HG03159 (cell line): ENCODE results near the gene TP53BP2.
"Not testable (repeated sequence)": the region's sequence is repeated elsewhere in the genome, so short reads cannot be mapped to it uniquely, and the experiment has no call there.

Experiments
- ATAC-seq: cut with Tn5 transposase; IDR thresholded peaks from one replicate; pipeline ENCODE4 v1.9.1; 2021; ENCODE audit warnings: mild to moderate bottlenecking, moderate library complexity; ENCODE audit not compliant: unreplicated experiment

TP53BP2 gene

GRCh38 chr1:223853275-223853674 is 7.5 kb upstream of the TP53BP2 start:
- ATAC-seq: no peak

- ATAC-seq: no peak
Measured at GRCh38 chr1:223852337-223852736, 6.6 kb upstream of the TP53BP2 start.

GRCh38 chr1:223849352-223850254 is 3.9 kb upstream of the TP53BP2 start:
- ATAC-seq: no peak

- no peak for ATAC-seq
Measured at GRCh38 chr1:223848536-223848935, 2.8 kb upstream of the TP53BP2 start.

GRCh38 chr1:223847781-223848345 is 2.1 kb upstream of the TP53BP2 start:
- ATAC-seq: no peak

- peak; percentile 32 for ATAC-seq
Measured at GRCh38 chr1:223845037-223845809, 524 bp downstream of the TP53BP2 start.

- no peak for ATAC-seq
Measured at GRCh38 chr1:223844787-223845036, 1.0 kb downstream of the TP53BP2 start.

- no peak for ATAC-seq
Measured at GRCh38 chr1:223843934-223844786, 1.6 kb downstream of the TP53BP2 start.

GRCh38 chr1:223842784-223843183 is 3.0 kb downstream of the TP53BP2 start:
- no peak for ATAC-seq

- ATAC-seq: not testable (repeated sequence)
Measured at GRCh38 chr1:223841977-223842623, 3.6 kb downstream of the TP53BP2 start.

- no peak for ATAC-seq
Measured at GRCh38 chr1:223840254-223840653, 5.5 kb downstream of the TP53BP2 start.

GRCh38 chr1:223838125-223838854 is 7.5 kb downstream of the TP53BP2 start:
- ATAC-seq: no peak

GRCh38 chr1:223837687-223838086 is 8.1 kb downstream of the TP53BP2 start:
- ATAC-seq: no peak

- ATAC-seq: no peak
Measured at GRCh38 chr1:223837206-223837605, 8.5 kb downstream of the TP53BP2 start.

GRCh38 chr1:223836586-223836985 is 9.2 kb downstream of the TP53BP2 start:
- no peak for ATAC-seq

GRCh38 chr1:223835754-223836153 is 10.0 kb downstream of the TP53BP2 start:
- ATAC-seq: no peak

GRCh38 chr1:223834660-223835263 is 11.0 kb downstream of the TP53BP2 start:
- no peak for ATAC-seq

GRCh38 chr1:223833948-223834347 is 11.8 kb downstream of the TP53BP2 start:
- no peak for ATAC-seq

- peak; percentile 41 for ATAC-seq
Measured at GRCh38 chr1:223832637-223832943, 13.2 kb downstream of the TP53BP2 start.
